HUES64 (cell line): ENCODE data around the gene MAP3K2.
A peak's percentile ranks its signal among the peaks of the same experiment; 100 is the strongest.

ENCODE experiments used
- H3K27ac ChIP-seq: 2 replicates; pipeline ENCODE4 v1.7.0; 2013; ENCODE audit warnings: low read depth, low read length, inconsistent platforms
- H3K27me3 ChIP-seq: 2 replicates; pipeline ENCODE4 v1.6.1; 2013; ENCODE audit warnings: mild to moderate bottlenecking, low read length; ENCODE audit not compliant: insufficient read depth
- H3K36me3 ChIP-seq: 2 replicates; pipeline ENCODE4 v1.6.1; 2013; ENCODE audit warnings: mild to moderate bottlenecking, low read length; ENCODE audit not compliant: insufficient read depth
- H3K4me1 ChIP-seq: 2 replicates; pipeline ENCODE4 v1.6.1; 2013; ENCODE audit warnings: mild to moderate bottlenecking, low read length, moderate library complexity; ENCODE audit not compliant: insufficient read depth
- H3K4me3 ChIP-seq: 2 replicates; pipeline ENCODE4 v1.5.1; 2013; ENCODE audit warnings: mild to moderate bottlenecking, low read length, moderate library complexity
- H3K9ac ChIP-seq: 2 replicates; pipeline ENCODE4 v1.6.1; 2013; ENCODE audit warnings: mild to moderate bottlenecking, low read depth, low read length
- H3K9me3 ChIP-seq: 2 replicates; pipeline ENCODE4 v1.6.1; 2013; ENCODE audit warnings: low read depth, low read length; ENCODE audit not compliant: insufficient read depth
- WGBS: fragments of 150-250, 120-280 bp; methylation state at CpG from one replicate; pipeline ENCODE4 v1.1.7; 2013; ENCODE audit warnings: missing lambda C conversion rate; 5-methylcytosine and 5-hydroxymethylcytosine counted together

Gene MAP3K2

DNA sequence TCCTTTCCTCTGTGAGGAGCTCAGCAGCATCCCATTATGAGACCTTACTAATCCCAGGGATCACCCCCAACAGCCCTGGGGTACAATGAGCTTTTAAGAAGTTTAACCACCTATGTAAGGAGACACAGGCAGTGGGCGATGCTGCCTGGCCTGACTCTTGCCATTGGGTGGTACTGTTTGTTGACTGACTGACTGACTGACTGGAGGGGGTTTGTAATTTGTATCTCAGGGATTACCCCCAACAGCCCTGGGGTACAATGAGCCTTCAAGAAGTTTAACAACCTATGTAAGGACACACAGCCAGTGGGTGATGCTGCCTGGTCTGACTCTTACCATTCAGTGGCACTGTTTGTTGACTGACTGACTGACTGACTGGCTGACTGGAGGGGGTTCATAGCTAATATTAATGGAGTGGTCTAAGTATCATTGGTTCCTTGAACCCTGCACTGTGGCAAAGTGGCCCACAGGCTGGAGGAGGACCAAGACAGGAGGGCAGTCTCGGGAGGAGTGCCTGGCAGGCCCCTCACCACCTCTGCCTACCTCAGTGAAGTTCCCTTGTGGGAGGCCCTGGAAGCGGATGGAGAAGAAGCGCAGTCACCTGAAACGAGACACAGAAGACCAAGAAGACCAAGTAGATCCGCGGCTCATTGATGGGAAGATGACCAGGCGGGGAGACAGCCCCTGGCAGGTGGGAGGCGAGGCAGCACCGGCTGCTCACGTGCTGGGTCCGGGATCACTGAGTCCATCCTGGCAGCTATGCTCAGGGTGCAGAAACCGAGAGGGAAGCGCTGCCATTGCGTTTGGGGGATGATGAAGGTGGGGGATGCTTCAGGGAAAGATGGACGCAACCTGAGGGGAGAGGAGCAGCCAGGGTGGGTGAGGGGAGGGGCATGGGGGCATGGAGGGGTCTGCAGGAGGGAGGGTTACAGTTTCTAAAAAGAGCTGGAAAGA, 38.0 kb upstream of the MAP3K2 start:
- Histone ChIP-seq H3K36me3 (no peaks in the 10 kb centered on the region), H3K9ac (no peak overlapping the region), H3K27me3 (peaks cover 44% of the 10 kb centered on the region), H3K4me3 (no peak overlapping the region), H3K4me1 (peaks cover 8% of the 10 kb centered on the region; the same call in 1 of the 2 replicates), H3K9me3 (no peaks in the 10 kb centered on the region), H3K27ac (no peak overlapping the region)
- WGBS, result 93% methylated on average over 16 of the region's 16 CpGs

DNA sequence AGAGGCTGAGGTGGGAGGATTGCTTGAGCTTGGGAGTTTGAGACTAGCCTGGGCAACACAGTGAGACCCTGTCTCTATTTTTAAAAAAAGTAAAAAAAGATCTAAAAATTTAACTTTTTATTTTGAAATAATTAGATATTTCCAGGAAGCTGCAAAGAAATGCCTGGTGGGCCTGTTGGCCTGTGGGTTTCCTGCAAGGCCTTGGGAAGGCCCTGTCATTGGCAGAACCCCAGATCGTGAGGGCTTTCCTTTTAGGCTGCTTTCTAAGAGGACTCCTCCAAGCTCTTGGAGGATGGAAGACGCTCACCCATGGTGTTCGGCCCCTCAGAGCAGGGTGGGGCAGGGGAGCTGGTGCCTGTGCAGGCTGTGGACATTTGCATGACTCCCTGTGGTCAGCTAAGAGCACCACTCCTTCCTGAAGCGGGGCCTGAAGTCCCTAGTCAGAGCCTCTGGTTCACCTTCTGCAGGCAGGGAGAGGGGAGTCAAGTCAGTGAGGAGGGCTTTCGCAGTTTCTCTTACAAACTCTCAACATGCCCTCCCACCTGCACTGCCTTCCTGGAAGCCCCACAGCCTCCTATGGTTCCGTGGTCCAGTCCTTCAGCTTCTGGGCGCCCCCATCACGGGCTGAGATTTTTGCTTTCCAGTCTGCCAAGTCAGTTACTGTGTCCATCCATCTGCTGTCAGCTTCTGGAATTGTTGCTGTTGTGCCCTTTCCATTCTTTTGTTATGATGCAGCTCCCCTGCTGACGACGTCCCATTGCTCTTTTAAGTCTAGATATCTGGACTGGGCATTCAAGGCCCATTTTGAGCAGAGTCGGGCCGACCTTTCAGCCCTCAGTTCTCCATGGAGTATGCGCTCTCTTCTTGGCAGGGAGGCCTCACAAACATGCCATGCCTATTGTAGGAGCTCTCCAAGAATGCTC, 37.1 kb upstream of the MAP3K2 start:
- Histone ChIP-seq H3K36me3 (no peaks in the 10 kb centered on the region), H3K27me3 (peaks cover 50% of the 10 kb centered on the region), H3K4me1 (peaks cover 8% of the 10 kb centered on the region; the same call in 1 of the 2 replicates), H3K27ac (no peak overlapping the region), H3K4me3 (no peak overlapping the region), H3K9me3 (no peaks in the 10 kb centered on the region), H3K9ac (no peak overlapping the region)
- 71% methylated on average over 13 of the region's 13 CpGs for WGBS

- Histone ChIP-seq H3K4me3 (peak overlapping the region; percentile 66), H3K9ac (no peak overlapping the region), H3K4me1 (peaks cover 8% of the 10 kb centered on the region; the same call in 1 of the 2 replicates), H3K9me3 (no peaks in the 10 kb centered on the region), H3K36me3 (no peaks in the 10 kb centered on the region), H3K27ac (no peak overlapping the region), H3K27me3 (peaks cover 50% of the 10 kb centered on the region)
- WGBS, result 52% methylated on average over 1 of the region's 1 CpG
Measured at GRCh38 chr2:127423880-127424279, 36.1 kb upstream of the MAP3K2 start.

DNA sequence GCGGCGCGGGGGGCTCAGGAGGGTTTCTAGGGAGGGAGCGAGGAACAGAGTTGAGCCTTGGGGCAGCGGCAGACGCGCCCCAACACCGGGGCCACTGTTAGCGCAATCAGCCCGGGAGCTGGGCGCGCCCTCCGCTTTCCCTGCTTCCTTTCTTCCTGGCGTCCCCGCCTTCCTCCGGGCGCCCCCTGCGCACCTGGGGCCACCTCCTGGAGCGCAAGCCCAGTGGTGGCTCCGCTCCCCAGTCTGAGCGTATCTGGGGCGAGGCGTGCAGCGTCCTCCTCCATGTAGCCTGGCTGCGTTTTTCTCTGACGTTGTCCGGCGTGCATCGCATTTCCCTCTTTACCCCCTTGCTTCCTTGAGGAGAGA, 35.7 kb upstream of the MAP3K2 start:
- H3K4me3 ChIP-seq, result peak overlapping the region; percentile 66

DNA sequence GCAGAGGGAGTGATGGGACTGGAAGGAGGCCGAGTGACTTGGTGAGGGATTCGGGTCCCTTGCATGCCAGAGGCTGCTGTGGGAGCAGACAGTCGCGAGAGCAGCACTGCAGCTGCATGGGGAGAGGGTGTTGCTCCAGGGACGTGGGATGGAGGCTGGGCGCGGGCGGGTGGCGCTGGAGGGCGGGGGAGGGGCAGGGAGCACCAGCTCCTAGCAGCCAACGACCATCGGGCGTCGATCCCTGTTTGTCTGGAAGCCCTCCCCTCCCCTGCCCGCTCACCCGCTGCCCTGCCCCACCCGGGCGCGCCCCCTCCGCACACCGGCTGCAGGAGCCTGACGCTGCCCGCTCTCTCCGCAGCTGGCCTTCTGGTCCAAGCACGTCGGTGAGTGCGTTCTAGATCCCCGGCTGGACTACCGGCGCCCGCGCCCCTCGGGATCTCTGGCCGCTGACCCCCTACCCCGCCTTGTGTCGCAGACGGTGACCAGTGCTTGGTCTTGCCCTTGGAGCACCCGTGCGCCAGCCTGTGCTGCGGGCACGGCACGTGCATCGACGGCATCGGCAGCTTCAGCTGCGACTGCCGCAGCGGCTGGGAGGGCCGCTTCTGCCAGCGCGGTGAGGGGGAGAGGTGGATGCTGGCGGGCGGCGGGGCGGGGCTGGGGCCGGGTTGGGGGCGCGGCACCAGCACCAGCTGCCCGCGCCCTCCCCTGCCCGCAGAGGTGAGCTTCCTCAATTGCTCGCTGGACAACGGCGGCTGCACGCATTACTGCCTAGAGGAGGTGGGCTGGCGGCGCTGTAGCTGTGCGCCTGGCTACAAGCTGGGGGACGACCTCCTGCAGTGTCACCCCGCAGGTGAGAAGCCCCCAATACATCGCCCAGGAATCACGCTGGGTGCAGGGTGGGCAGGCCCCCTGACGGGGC, 35.0 kb upstream of the MAP3K2 start:
- Histone ChIP-seq H3K36me3 (no peaks in the 10 kb centered on the region), H3K9me3 (no peaks in the 10 kb centered on the region), H3K27me3 (peaks cover 56% of the 10 kb centered on the region), H3K4me3 (peak overlapping the region; percentile 66), H3K4me1 (peaks cover 8% of the 10 kb centered on the region; the same call in 1 of the 2 replicates), H3K27ac (no peak overlapping the region), H3K9ac (peak overlapping the region; percentile 25; the same call in 1 of the 2 replicates)
- WGBS, result 5% methylated on average over 73 of the region's 73 CpGs

More for the DNA sequence above, 35.7 kb upstream of the MAP3K2 start:
- no peak overlapping the region for H3K27ac ChIP-seq
- peak overlapping the region; percentile 25; the same call in 1 of the 2 replicates for H3K9ac ChIP-seq
- peaks cover 50% of the 10 kb centered on the region for H3K27me3 ChIP-seq
- WGBS, result 2% methylated on average over 29 of the region's 29 CpGs
- no peaks in the 10 kb centered on the region for H3K36me3 ChIP-seq
- peaks cover 8% of the 10 kb centered on the region; the same call in 1 of the 2 replicates for H3K4me1 ChIP-seq
- H3K9me3 ChIP-seq, result no peaks in the 10 kb centered on the region

DNA sequence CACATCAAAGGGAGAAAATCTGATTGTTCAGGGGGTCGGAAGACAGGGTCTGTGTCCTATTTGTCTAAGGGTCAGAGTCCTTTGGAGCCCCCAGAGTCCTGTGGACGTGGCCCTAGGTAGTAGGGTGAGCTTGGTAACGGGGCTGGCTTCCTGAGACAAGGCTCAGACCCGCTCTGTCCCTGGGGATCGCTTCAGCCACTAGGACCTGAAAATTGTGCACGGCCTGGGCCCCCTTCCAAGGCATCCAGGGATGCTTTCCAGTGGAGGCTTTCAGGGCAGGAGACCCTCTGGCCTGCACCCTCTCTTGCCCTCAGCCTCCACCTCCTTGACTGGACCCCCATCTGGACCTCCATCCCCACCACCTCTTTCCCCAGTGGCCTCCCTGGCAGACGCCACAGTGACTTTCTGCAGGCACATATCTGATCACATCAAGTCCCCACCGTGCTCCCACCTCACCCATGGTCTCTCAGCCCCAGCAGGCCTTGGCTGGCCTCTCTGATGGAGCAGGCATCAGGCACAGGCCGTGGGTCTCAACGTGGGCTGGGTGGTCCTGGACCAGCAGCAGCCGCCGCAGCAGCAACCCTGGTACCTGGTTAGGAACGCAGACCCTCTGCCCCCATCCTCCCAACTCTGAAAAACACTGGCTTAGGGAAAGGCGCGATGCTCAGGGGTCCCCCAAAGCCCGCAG, 34.2 kb upstream of the MAP3K2 start:
- no peak overlapping the region for H3K27ac ChIP-seq
- WGBS, result 73% methylated on average over 16 of the region's 16 CpGs

DNA sequence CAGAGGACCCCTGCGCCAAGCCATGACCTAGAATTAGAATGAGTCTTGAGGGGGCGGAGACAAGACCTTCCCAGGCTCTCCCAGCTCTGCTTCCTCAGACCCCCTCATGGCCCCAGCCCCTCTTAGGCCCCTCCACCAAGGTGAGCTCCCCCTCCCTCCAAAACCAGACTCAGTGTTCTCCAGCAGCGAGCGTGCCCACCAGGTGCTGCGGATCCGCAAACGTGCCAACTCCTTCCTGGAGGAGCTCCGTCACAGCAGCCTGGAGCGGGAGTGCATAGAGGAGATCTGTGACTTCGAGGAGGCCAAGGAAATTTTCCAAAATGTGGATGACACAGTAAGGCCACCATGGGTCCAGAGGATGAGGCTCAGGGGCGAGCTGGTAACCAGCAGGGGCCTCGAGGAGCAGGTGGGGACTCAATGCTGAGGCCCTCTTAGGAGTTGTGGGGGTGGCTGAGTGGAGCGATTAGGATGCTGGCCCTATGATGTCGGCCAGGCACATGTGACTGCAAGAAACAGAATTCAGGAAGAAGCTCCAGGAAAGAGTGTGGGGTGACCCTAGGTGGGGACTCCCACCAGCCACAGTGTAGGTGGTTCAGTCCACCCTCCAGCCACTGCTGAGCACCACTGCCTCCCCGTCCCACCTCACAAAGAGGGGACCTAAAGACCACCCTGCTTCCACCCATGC, 33.5 kb upstream of the MAP3K2 start:
- WGBS, result 88% methylated on average over 15 of the region's 15 CpGs
- H3K27me3 ChIP-seq, result peaks cover 71% of the 10 kb centered on the region
- H3K4me1 ChIP-seq, result peaks cover 11% of the 10 kb centered on the region; the same call in 1 of the 2 replicates
- H3K36me3 ChIP-seq, result no peaks in the 10 kb centered on the region
- H3K9ac ChIP-seq, result no peak overlapping the region
- no peak overlapping the region for H3K27ac ChIP-seq
- H3K4me3 ChIP-seq, result no peak overlapping the region
- H3K9me3 ChIP-seq, result no peaks in the 10 kb centered on the region

More for the DNA sequence above, 34.2 kb upstream of the MAP3K2 start:
- peak overlapping the region; percentile 66; the same call in 1 of the 2 replicates for H3K4me3 ChIP-seq
- H3K9ac ChIP-seq, result no peak overlapping the region
- H3K9me3 ChIP-seq, result no peaks in the 10 kb centered on the region
- peaks cover 8% of the 10 kb centered on the region; the same call in 1 of the 2 replicates for H3K4me1 ChIP-seq
- H3K36me3 ChIP-seq, result no peaks in the 10 kb centered on the region
- peaks cover 64% of the 10 kb centered on the region for H3K27me3 ChIP-seq

- Histone ChIP-seq H3K36me3 (no peaks in the 10 kb centered on the region), H3K27me3 (peaks cover 80% of the 10 kb centered on the region), H3K4me1 (peaks cover 10% of the 10 kb centered on the region; the same call in 1 of the 2 replicates), H3K9ac (no peak overlapping the region), H3K9me3 (no peaks in the 10 kb centered on the region), H3K4me3 (no peak overlapping the region), H3K27ac (no peak overlapping the region)
- 82% methylated on average over 8 of the region's 8 CpGs for WGBS
Measured at GRCh38 chr2:127420039-127420864, 32.5 kb upstream of the MAP3K2 start.

- H3K4me3 ChIP-seq, result no peak overlapping the region
- 92% methylated on average over 15 of the region's 15 CpGs for WGBS
- H3K4me1 ChIP-seq, result 0 out of 2 replicates have a peak, but pooled peaks cover 7% of the 10 kb centered on the region
- H3K27ac ChIP-seq, result no peak overlapping the region
- H3K9ac ChIP-seq, result no peak overlapping the region
- H3K27me3 ChIP-seq, result peaks cover 81% of the 10 kb centered on the region
- no peaks in the 10 kb centered on the region for H3K9me3 ChIP-seq
- no peaks in the 10 kb centered on the region for H3K36me3 ChIP-seq
Measured at GRCh38 chr2:127419448-127420038, 31.8 kb upstream of the MAP3K2 start.
